HG02642 (cell line): ENCODE data around the gene CORO6.
A peak's percentile ranks its signal among the peaks of the same experiment; 100 is the strongest.

ENCODE experiments used
- ATAC-seq: cut with Tn5 transposase; IDR thresholded peaks from one replicate; pipeline ENCODE4 v1.9.1; 2021; ENCODE audit warnings: mild to moderate bottlenecking; ENCODE audit not compliant: unreplicated experiment, poor library complexity

The CORO6 gene

DNA sequence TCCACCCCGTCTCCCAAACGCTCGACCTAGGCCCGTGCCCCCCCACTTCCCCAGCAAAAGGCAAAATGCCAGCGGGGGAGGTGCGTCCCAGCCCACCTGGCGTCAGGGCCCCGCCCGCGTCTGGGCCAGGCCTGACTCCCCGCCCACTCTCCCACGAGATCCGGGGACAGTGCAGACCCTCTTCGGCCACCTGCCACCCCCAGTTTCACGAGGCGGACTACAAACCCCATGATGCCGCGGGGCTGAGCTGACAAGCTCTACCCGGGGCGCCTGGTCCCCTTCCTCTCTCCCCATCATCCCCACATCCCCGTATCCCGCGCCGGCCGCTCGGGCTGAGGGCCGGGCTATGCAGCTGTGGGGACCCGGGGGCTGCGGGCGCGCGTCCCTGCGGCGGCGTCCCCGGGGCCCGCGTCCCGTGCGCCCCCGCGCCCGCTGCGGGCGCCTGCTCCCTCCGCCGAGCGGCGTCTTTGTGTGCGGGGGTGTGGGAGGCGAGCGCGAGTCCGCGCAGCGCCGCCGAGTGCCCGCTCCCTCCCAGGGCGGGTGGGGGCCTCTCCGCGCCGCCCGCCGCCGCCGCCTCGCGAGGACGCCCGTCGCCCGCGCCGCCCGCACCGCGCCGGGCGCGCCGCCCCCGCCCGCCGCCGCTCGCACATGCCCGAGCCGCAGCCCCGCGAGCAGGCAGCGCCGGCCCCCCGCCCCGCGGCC lies 29.7 kb downstream of the CORO6 start, which contains the start of gene ANKRD13B:
TSS of gene ANKRD13B (plus strand) at position 283 of the 702 bp plus-strand sequence. CDS start 490 bp downstream, outside the sequence.
- no peak for ATAC-seq

- peak; percentile 27 for ATAC-seq
These were observed 30.7 kb downstream of the CORO6 start for GRCh38 chr17:29591737-29592608.

DNA sequence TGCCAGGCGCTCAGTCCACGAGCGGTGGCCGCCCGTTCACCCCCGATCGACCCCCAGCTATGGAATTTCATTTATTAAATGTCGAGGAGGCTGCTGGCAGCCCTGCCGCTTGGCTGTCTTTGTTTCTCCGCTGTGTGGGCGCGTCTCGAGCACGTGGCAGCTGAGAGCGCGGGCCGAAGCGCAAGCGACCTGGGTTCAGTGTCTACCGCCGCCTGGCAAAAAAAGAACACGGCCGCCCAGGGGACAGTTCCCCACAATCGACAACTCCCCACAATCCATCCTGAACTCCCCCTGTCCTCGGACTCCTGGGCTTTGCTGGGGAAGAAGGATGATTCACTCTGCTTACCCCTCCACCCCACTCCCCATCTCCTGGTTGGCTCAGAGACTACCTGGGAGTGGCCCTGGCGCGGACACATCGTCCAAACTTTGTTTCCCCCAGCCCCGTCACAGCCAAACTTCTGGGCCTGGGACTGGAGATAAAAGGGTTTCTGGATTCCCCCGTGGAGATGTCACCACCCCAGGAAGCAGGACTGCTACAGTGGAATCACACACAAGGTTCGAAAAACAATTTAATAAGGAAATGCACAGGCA lies 31.5 kb downstream of the CORO6 start:
- ATAC-seq: no peak

DNA sequence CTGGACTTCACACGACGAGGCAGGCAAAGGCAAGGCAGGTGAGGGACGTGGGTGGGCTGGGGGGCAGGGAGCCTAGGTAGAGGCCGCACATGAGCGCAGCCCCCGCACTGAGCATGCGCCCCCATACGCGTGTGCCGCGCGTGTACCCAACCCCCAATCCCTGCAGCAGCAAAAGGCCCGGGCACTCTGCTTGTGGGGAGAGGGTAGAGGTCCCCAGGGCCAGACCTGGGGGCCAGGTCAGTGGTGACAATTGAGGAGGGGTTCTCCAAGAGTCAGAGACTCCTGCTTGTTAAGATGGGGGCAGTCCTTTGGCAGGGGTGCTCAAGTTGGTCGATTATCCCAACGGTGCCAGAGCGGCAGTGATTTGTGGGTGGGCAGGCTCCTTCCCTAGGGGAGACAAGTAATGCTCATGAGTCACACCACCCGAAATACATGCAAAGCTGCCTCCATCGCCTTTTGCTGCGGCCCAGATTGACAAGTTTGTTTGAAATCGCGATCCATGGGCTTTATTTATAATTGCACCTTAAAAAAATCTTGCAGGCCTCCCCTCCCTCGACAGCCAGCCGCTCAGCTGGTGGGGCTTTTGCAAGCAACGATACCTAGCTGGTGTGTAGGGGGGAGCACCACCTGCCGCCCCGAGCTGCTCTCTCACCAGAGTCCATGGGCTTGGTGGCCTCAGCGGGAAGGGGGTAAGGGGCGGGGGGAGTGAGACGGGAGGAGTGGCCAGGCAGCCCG lies 32.1 kb downstream of the CORO6 start:
- no peak for ATAC-seq

DNA sequence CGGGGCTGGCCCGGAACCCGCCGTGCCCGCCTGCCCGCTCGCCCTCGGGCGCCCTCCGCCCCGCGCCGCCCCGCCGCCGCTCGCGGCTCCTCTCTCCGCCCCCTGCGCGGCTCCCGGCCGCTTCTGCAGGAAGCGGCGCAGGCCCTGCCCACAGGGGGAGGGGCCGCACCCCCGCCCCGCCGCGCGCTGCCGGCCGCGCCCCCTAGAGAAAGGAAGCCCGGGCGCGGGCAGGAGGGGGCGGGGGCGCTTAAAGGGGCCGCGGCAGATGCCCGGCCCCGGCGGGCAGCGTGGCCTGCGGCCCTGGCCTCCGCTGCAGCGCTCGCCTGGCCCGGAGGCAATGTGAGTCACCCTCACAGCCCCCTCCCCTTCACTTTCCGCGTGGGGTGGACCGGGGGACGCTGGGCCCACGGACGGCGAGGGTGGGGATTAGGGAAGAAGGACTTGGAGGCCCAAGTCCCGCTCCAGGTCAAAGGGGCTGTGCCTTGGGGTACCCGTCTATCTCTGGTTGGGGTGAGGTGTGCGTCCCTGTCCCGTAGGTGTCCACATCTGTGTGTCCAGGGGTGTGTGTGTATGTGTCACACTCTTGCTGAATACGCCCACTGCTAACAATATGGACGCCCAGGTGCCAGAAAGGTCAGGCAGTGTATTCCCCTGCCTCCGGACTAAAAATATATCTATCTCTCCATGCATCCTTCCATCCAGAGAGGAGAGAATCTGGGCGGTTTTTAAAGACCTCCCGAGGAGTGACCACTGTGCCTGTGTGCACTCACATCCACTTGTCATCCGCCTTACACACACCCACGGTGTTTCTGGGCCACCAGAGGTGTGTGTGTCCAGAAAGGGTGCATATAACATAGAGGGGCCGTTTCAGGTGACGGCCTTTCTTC lies 32.9 kb downstream of the CORO6 start, which contains the start of gene GIT1:
TSS of gene GIT1 (minus strand) at position 125 of the 887 bp plus-strand sequence. CDS start 270 bp downstream, outside the sequence.
- peak; percentile 66 for ATAC-seq

GRCh38 chr17:29588562-29589411 lies 33.9 kb downstream of the CORO6 start:
- peak; percentile 17 for ATAC-seq

- no peak for ATAC-seq
These were observed 34.6 kb downstream of the CORO6 start for GRCh38 chr17:29588017-29588561.

DNA sequence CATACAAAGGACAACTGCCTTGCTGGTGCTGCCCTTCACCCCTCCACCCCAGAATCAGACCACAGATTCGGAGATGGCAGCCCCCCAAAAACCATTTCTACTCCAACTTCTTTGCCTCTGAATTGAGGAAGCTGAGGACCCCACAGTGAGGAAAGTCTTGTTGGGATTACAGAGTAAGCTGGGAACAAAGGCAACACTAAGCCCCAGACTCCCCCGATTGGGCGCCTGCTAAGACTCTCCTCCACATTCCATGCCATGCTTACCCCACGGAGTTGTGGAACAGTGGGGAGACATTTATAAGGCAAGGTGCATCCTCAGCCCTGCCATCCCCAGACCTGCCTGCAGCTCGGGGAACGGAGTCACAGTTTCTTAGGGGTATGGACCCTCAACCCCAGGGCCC lies 35.1 kb downstream of the CORO6 start:
- ATAC-seq: no peak

GRCh38 chr17:29586676-29587469 lies 35.8 kb downstream of the CORO6 start:
- no peak for ATAC-seq

GRCh38 chr17:29585080-29585751 lies 37.5 kb downstream of the CORO6 start:
- no peak for ATAC-seq

DNA sequence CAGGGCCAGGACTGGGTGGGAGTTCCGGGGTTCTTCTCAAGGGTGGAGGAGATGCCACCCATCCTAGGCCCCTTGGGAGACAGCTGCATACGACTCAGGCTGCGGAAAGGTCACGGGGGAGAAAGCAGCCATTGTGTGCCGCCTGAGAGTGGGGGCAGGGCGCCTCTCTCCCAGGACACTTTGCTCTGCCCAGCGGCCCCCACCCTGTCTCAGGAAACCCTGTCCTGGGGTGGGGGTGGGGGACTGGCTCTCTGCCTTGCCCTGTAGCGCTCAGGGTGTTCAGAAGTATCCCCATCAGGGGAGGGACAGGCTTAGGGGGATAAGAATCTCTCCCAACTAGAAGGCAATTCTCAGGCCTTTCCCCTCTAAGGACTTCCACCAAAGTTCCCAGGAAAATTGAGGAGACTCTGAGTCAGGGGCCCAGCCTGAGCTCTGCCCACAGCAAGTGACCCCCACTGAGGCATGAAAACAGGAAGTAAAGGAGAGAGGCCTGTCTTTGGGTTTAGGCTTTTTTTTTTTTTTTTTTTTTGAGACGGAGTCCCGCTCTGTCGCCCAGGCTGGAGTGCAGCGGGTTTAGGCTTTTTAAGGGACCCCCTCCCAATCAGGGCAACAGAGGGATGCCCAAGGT lies 38.1 kb downstream of the CORO6 start:
- ATAC-seq: no peak

DNA sequence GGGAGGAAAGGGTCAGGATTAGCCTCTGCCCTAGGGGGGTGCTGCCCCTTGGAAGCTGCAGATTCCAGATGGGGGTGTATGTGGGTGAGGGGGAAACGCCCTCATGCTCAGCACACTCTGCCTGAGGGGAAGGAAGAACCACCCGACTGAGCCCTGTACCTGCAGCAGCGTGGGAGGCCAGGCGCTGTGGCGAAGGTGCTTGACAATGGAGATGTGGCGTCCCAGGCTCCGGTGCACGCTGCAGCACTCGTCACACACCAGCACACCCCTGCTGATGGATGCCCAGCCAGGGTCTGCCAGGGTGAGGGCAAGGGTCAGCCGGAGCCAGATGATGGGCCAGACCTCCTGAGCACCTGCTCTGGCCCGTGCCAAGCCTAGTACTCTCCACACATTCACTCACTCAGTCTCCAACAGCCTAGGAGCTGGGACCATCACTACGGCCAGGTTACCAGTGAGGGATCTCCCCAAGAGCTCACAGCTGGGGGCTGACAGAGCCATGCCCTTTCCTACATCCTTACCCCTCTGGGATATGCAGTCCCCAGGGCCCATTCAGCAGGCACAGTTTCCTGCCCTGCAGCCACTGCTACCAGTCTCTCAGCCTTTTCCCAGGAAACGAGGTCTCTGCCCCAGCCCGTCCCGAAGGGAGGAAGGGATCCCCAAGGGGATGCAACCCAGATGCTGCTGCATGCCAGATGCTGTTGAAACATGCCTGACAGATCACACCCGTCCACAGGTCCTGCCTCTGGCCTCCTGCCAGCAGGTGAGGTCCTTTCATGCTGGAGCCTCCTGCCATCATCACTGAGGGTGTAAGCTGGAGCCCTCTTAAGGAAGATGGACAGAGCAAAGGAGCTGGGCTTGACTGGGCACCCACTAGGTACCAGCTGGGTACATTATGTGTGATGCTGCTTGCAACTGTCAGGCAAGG lies 39.1 kb downstream of the CORO6 start:
- no peak for ATAC-seq

- ATAC-seq: no peak
These were observed 39.9 kb downstream of the CORO6 start for GRCh38 chr17:29582772-29583171.

- ATAC-seq: no peak
These were observed 40.4 kb downstream of the CORO6 start for GRCh38 chr17:29582254-29582765.

- no peak for ATAC-seq
These were observed 41.0 kb downstream of the CORO6 start for GRCh38 chr17:29581583-29582253.
